ENCODE data around the gene TMUB2. TPM values are rescaled to one million over a fixed set of nuclear protein-coding genes. Genes with fewer than 3 reads are reported as not detected.

The TMUB2 gene
- total RNA-seq, 6 donors from 2014 or later, result 28.5 to 46.1 (median 34.9) TPM

DNA sequence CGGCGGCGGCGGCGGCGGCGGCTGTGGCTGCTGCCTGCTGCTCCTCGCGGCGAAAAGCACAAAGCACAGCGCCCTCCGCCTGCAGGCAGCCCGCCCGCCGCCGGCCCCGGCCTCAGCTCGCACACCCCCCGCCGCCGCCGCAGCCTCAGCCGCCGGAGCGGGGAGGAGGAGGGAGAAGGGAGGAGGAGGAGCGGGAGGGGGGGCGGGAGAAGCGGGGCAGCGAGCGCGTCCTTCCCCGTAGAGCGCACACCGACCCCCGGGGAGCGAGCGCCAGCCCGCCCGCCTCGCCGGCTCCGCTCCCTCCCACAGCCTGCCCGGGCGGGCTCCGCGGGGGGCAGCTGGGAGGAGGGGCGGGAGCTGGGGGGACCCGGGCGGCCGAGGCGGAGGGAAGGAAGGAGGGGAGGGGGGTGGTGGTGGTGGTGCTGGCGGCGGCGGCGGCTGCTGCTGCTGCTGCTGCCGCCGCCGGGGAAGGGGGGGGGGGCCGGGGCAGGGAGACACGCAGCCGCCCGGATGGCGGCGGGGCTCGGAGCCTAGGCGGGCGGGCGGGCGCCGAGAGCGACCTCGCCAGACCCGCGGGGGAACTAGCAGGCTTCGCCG is 32.9 kb downstream of the TMUB2 start, which contains the start of gene UBTF:
Gene UBTF (minus strand): TSS at position 60 of the 597 bp plus-strand sequence. CDS start 1,446 bp downstream, outside the sequence.
- H3K9me3 ChIP-seq, result no peaks in the 10 kb centered on the region
- H3K27ac ChIP-seq, result peak within 1 kb of the TSS; percentile 94 to 99 (median 98)
- H3K4me1 ChIP-seq, result peaks cover 21 to 37% (median 32%) of the 10 kb centered on the region in 4 donors
- ATAC-seq (ENCODE audit: low FRiP score in 2 of 2) (peak in 1 of 2 donors; percentile 16), DNase-seq (peak; percentile 61 to 94)
- H3K36me3 ChIP-seq, result peaks cover 15 to 25% (median 22%) of the 10 kb centered on the region in 4 donors
- peak within 1 kb of the TSS; percentile 75 to 96 (median 90) for H3K4me3 ChIP-seq
- TF ChIP-seq, protein P1, sequence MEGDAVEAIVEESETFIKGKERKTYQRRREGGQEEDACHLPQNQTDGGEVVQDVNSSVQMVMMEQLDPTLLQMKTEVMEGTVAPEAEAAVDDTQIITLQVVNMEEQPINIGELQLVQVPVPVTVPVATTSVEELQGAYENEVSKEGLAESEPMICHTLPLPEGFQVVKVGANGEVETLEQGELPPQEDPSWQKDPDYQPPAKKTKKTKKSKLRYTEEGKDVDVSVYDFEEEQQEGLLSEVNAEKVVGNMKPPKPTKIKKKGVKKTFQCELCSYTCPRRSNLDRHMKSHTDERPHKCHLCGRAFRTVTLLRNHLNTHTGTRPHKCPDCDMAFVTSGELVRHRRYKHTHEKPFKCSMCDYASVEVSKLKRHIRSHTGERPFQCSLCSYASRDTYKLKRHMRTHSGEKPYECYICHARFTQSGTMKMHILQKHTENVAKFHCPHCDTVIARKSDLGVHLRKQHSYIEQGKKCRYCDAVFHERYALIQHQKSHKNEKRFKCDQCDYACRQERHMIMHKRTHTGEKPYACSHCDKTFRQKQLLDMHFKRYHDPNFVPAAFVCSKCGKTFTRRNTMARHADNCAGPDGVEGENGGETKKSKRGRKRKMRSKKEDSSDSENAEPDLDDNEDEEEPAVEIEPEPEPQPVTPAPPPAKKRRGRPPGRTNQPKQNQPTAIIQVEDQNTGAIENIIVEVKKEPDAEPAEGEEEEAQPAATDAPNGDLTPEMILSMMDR (IDR thresholded peaks at IDR 0.05), result no peak
- TF ChIP-seq EP300 (IDR thresholded peaks at IDR 0.05), result no peak
- TF ChIP-seq POLR2A (IDR thresholded peaks at IDR 0.05), result no peak
- TF ChIP-seq POLR2AphosphoS5 (IDR thresholded peaks at IDR 0.05), result no peak
- 0% methylated on average over 5 to 9 of the region's 76 CpGs for WGBS, 2 donors
- H3K27me3 ChIP-seq, result no peaks in the 10 kb centered on the region

DNA sequence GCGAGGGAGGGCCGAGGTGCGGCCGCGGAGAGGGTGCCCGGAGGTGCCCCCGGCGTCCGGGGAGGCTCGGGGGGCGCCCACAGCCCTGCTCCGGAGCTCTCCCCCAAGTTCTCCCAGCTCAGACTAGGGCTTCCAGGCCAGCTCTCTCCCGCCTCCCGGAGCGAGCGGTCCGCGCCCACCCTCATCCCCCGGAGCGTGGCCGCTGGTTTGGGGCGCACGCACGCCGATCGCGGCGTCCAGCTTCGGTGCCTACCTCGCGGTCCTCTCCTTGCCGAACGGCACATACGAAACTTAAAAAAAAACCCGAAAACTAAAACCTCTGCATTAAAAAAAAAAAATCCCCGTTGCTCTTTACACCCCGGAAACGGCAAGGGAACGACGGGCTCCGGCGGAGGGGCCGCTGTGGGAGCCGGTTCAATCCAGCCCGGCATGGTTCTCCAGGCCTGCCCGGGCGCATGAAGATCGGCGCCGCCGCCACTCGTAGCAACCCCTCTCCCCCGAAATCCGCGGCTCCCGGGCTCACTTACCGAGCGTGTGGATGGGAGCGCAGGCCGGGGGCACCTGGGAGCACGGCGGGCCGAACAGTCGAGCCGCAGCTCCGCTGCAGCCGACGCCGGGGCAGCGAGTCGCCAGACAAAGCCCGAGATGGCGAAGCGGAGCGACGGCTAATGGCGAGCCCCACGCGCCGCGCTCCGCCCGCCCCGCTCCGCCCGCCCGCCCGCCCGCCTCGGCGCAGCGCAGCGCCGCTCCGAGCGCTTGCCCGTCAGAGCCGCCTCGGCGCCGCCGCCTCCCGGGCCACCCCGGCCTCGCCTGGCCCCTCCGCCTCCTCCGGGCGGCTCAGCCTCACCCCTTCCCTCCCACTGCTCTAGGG is 33.7 kb downstream of the TMUB2 start:
- H3K27ac ChIP-seq, result peak overlapping the region; percentile 94 to 99 (median 98)
- H3K4me3 ChIP-seq, result peak overlapping the region; percentile 75 to 96 (median 90)
- TF ChIP-seq POLR2A (IDR thresholded peaks at IDR 0.05) (no peak), POLR2AphosphoS5 (IDR thresholded peaks at IDR 0.05) (no peak), EP300 (IDR thresholded peaks at IDR 0.05) (no peak)
- TF ChIP-seq, protein P1 (IDR thresholded peaks at IDR 0.05), result no peak
- DNase-seq (peak in 1 of 2 donors; percentile 93), ATAC-seq (ENCODE audit: low FRiP score in 2 of 2) (peak in 1 of 2 donors; percentile 59)
- no peaks in the 10 kb centered on the region for H3K9me3 ChIP-seq
- no peaks in the 10 kb centered on the region for H3K27me3 ChIP-seq
- 0 to 1% methylated on average over 21 to 69 of the region's 108 CpGs for WGBS, 2 donors
- H3K36me3 ChIP-seq, result peaks cover 7 to 18% (median 15%) of the 10 kb centered on the region in 4 donors
- H3K4me1 ChIP-seq, result peaks cover 21 to 37% (median 32%) of the 10 kb centered on the region in 4 donors

DNA sequence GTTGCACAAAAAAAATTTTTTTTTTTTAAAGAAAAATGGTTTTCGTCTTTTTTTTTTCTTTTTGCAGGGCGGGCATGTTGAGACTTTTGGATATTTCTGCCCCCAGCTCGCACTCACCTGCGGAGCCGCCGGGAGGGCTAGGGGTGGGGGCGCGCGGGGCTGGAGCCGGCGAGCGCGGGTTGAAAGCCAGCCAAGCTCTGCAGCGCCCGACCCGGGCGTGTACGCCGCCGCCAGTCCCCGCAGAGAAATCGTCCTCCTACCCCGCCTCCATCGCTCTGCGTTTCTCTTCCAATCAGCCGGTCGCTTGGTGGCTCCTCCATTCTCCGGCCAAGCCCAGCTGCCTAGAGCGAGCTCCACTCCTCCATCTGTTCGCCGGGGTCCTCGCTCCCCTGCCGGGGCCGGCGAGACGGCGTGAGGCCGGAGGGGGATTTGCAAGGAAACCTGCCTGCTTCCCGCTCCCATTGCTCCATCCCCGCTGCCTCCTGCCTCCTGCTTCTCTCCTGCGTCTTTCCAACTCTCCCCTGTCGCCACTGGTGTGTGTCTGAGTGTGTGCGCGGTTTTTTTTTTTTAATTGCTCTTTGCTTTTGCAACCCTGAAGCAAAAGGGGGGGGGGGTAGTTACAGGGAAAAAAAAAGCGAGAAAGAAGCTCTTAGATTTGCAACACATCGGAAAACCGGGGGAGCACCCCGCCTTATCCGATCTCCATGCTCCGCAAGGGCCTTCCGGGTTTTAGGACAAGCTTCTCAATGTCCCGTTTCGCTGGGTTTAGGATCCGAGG is 34.5 kb downstream of the TMUB2 start:
- peak; percentile 70 to 77 for ATAC-seq (ENCODE audit: low FRiP score in 2 of 2)
- Histone ChIP-seq H3K27ac (peak overlapping the region; percentile 94 to 99 (median 98)), H3K4me3 (peak overlapping the region; percentile 66 to 96 (median 85)), H3K27me3 (no peaks in the 10 kb centered on the region), H3K36me3 (peaks cover 0 to 9% (median 7%) of the 10 kb centered on the region in 4 donors), H3K9me3 (no peaks in the 10 kb centered on the region), H3K4me1 (peaks cover 21 to 34% (median 30%) of the 10 kb centered on the region in 4 donors)
- DNase-seq, result peak; percentile 69 to 91
- TF ChIP-seq POLR2AphosphoS5 (IDR thresholded peaks at IDR 0.05) (peak in 1 of 2 donors; percentile 20), POLR2A (IDR thresholded peaks at IDR 0.05) (peak in 2 of 4 donors; percentile 34 to 55), EP300 (IDR thresholded peaks at IDR 0.05) (no peak)
- TF ChIP-seq, protein P1 (IDR thresholded peaks at IDR 0.05), result peak in 1 of 6 experiments; percentile 16
- 0 to 1% methylated on average over 54 of the region's 54 CpGs for WGBS, 2 donors

DNA sequence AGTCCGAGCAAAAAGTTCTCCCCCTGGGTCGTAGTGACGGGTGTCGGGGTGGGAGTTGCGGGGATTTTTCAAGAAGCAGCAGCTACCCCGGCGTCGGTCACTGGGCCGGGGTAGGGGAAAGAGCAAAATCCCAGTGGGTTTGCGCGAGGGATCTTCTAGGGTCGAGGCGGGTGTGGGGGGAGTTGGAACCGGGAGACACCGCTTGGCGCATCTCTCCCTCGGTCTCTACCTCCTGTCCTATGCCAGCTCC is 35.0 kb downstream of the TMUB2 start:
- peak overlapping the region; percentile 94 to 99 (median 98) for H3K27ac ChIP-seq
- H3K27me3 ChIP-seq, result no peaks in the 10 kb centered on the region
- peaks cover 0 to 4% (median 2%) of the 10 kb centered on the region in 4 donors for H3K36me3 ChIP-seq
- ATAC-seq (ENCODE audit: low FRiP score in 2 of 2) (no peak), DNase-seq (no peak)
- 0 to 2% methylated on average over 16 to 17 of the region's 17 CpGs for WGBS, 2 donors
- TF ChIP-seq POLR2AphosphoS5 (IDR thresholded peaks at IDR 0.05), result no peak
- TF ChIP-seq POLR2A (IDR thresholded peaks at IDR 0.05), result peak in 1 of 4 donors; percentile 69
- TF ChIP-seq EP300 (IDR thresholded peaks at IDR 0.05), result no peak
- TF ChIP-seq, protein P1 (IDR thresholded peaks at IDR 0.05), result no peak
- peaks cover 21 to 29% (median 27%) of the 10 kb centered on the region in 4 donors for H3K4me1 ChIP-seq
- H3K9me3 ChIP-seq, result no peaks in the 10 kb centered on the region
- H3K4me3 ChIP-seq, result peak overlapping the region; percentile 66 to 96 (median 85)

Measured in upper lobe of left lung (tissue), 6 donors.